Pancreas (tissue), 10 donors: ENCODE measurements around the gene FAM76A. TPM values are rescaled to one million over a fixed set of nuclear protein-coding genes. Genes with fewer than 3 reads are reported as not detected.
"Not testable (repeated sequence)": the region's sequence is repeated elsewhere in the genome, so short reads cannot be mapped to it uniquely, and the experiment has no call there.

Experiments
- ATAC-seq, 4 donors: fragments of 200-7000 bp; cut with Tn5 transposase; one replicate each; pipeline versions ENCODE4 v1.8.0 to v1.9.1; 2020; ENCODE audit warnings: mild to moderate bottlenecking in 4 of 4, moderate library complexity in 4 of 4
- DNase-seq, 6 donors: peaks; one replicate each; pipeline ENCODE4 v3.0.0-alpha.2; 2020
- FAIRE-seq: peaks from 2 replicates; lab custom pipeline; 2012; peaks lifted over from hg19 to GRCh38; lab: Jason Lieb, UNC
- H3K27ac ChIP-seq, 4 donors: fragments of 200-600 bp; sonication (generic); 1 replicate in 3 of 4; 2 replicates in 1 of 4; pipeline versions ENCODE4 v1.5.0 to v1.8.0; 2020
- H3K27me3 ChIP-seq, 4 donors: fragments of 200-600 bp; one replicate each; pipeline ENCODE4 v1.8.0; 2021
- H3K36me3 ChIP-seq, 3 donors: fragments of 200-600 bp; sonication (generic) in 1 of 3; one replicate each; pipeline versions ENCODE4 v1.5.0 to v1.8.0; 2020 to 2021
- H3K4me1 ChIP-seq, 3 donors: fragments of 200-600 bp; one replicate each; pipeline ENCODE4 v1.8.0; 2021
- H3K4me3 ChIP-seq, 4 donors: fragments of 200-600 bp; sonication (generic) in 2 of 4; one replicate each; pipeline versions ENCODE4 v1.5.0 to v1.8.0; 2020 to 2021
- H3K9me3 ChIP-seq, 4 donors: fragments of 200-600 bp; one replicate each; pipeline ENCODE4 v1.8.0; 2021
- CTCF ChIP-seq, 4 donors: fragments of 200-600 bp; sonication (generic) in 3 of 4; IDR thresholded peaks; one replicate each; pipeline versions ENCODE4 v1.5.0 to v1.8.0; 2021; ENCODE audit warnings: antibody characterized with exemption in 4 of 4
- WGBS, 2 donors: extraction: QIAGEN DNeasy Blood & Tissue Kit; methylation state at CpG; one replicate each; pipeline ENCODE4 v1.1.7; 2013; 5-methylcytosine and 5-hydroxymethylcytosine counted together
- intact Hi-C, 3 donors: fragments of 100-400 bp; cut with DNase I; formaldehyde crosslinking; loops; one replicate each; pipeline versions ENCODE4 v1.11.1 to v1.14.2; 2022
- polyA plus RNA-seq, 2 donors: library from polyadenylated mRNA; stranded (reverse); fragments of 200-250 nt; gene quantifications; one replicate each; pipeline ENCODE4 v1.2.3, GENCODE V29; 2013
- total RNA-seq, 6 donors: library from RNA; stranded (reverse); fragmentation: NEBNext Ultra II Directional in 4 of 6; extraction: Animal tissue kit (Norgen Biotek cat#: 25700) in 4 of 6; gene quantifications; one replicate each; pipeline versions ENCODE4 v1.2.1 to v1.2.4, GENCODE V29; 2021 to 2023
- donor health status: healthy with polysubstance abuse.
- donor health status: DM: no; HTN: no; CAD: no; lungs with moderate emphysema.
- donor health status: DM: no; HTN: no; CAD: no.
- donor health status: control.
- donor health status: control.
- donor health status: Bipolar disorder and iron deficiency.
- donor health status: DM: yes; HTN: yes; CAD: no.
- donor health status: DM: no; HTN: no; CAD: no.
- donor health status: DM: no; HTN: no; CAD: no.
- donor health status: DM: yes; HTN: yes; CAD: no.

The FAM76A gene
- 1 to 10 TPM; 5.0 to 8.7 (median 6.4) TPM for total RNA-seq
- 1 to 10 TPM; 4.3 to 6.4 TPM for polyA plus RNA-seq

- Histone ChIP-seq H3K27me3 (no peaks in the 10 kb centered on the region), H3K27ac (peak within 1 kb of the TSS; percentile 86 to 89 (median 88)), H3K9me3 (no peaks in the 10 kb centered on the region), H3K4me1 (no peaks in the 10 kb centered on the region), H3K4me3 (peak within 1 kb of the TSS; percentile 85 to 96 (median 95)), H3K36me3 (no peaks in the 10 kb centered on the region)
- FAIRE-seq (peak; percentile 92), ATAC-seq (peak; percentile 95 to 98 (median 97)), DNase-seq (peak; percentile 99 to 100 (median 100))
- peak; percentile 13 to 45 (median 36) for TF ChIP-seq CTCF (IDR thresholded peaks at IDR 0.05)
- WGBS, 2 donors, result 3% methylated on average over 64 to 72 of the region's 72 CpGs
- intact Hi-C loops, result no loop called here
Measured at GRCh38 chr1:27725374-27726172, at the start of gene FAM76A. FAM76A (plus strand) TSS chr1:27725961; CDS start chr1:27726081, 120 bp downstream.

DNA sequence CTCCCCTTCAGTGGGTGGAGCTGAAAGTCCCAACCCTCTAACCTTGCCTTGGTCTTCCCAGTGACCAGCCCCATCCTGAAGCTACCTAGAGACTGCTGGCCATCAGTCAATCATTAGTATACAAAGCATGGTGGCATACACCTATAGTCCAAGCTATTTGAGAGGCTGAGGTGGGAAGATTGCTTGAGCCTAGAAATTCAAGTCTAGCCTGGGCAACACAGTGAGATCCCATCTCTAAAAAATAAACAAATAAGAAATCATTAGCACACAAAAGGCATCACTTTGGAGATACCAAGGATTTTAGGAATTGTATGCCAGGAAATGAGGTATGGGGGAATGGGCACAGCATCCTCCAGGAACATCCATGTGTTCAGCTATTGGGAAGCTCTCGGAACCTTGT lies 49.4 kb upstream of the FAM76A start:
- intact Hi-C loops, result no loop called here
- Histone ChIP-seq H3K9me3 (no peaks in the 10 kb centered on the region), H3K27ac (no peak overlapping the region), H3K4me1 (peaks cover 0 to 4% (median 0%) of the 10 kb centered on the region in 3 donors), H3K36me3 (no peaks in the 10 kb centered on the region), H3K27me3 (no peaks in the 10 kb centered on the region), H3K4me3 (no peak overlapping the region)
- FAIRE-seq, result no peak
- 87 to 100% methylated on average over 1 of the region's 1 CpG for WGBS, 2 donors
- no peak for ATAC-seq
- no peak for TF ChIP-seq CTCF (IDR thresholded peaks at IDR 0.05)
- DNase-seq, result no peak

GRCh38 chr1:27678747-27679146 lies 47.0 kb upstream of the FAM76A start:
- TF ChIP-seq CTCF (IDR thresholded peaks at IDR 0.05), result no peak
- no peak for ATAC-seq
- intact Hi-C loops, result no loop called here
- H3K27ac ChIP-seq, result no peak overlapping the region
- H3K27me3 ChIP-seq, result no peaks in the 10 kb centered on the region
- FAIRE-seq, result no peak
- no peaks in the 10 kb centered on the region for H3K9me3 ChIP-seq
- H3K36me3 ChIP-seq, result no peaks in the 10 kb centered on the region
- H3K4me1 ChIP-seq, result no peaks in the 10 kb centered on the region
- H3K4me3 ChIP-seq, result no peak overlapping the region
- DNase-seq, result no peak

GRCh38 chr1:27680225-27680791 lies 45.5 kb upstream of the FAM76A start:
- H3K36me3 ChIP-seq, DNase-seq, FAIRE-seq, H3K4me1 ChIP-seq, H3K9me3 ChIP-seq, ATAC-seq, intact Hi-C loops, H3K27ac ChIP-seq, H3K4me3 ChIP-seq, H3K27me3 ChIP-seq: not testable (repeated sequence)
- WGBS, 2 donors, result 96 to 98% methylated on average over 2 of the region's 2 CpGs

DNA sequence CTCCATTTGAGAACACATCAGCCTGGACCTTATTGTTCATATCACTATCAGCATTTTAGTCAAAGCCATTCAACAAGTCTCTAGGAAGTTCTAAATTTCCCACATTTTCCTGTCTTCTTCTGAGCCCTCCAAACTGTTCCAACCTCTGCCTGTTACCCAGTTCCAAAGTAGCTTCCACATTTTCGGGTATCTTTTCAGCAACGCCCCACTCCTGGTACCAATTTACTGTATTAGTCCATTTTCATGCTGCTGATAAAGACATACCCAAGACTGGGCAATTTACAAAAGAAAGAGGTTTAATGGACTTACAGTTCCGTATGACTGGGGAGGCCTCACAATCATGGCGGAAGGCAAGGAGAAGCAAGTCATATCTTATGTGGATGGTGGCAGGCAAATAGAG lies 44.2 kb upstream of the FAM76A start:
- intact Hi-C loops, H3K4me1 ChIP-seq, ATAC-seq, H3K9me3 ChIP-seq, H3K27me3 ChIP-seq, H3K4me3 ChIP-seq, DNase-seq, FAIRE-seq, H3K36me3 ChIP-seq: not testable (repeated sequence)
- peak overlapping the region in 2 of 4 donors; percentile 62 to 73 for H3K27ac ChIP-seq
- whole genome bisulfite sequencing, 2 donors, result 97% methylated on average over 4 of the region's 4 CpGs
